Stimulated activated CD8-positive, alpha-beta memory T cell treated with anti-CD3 and anti-CD28 coated beads, Interleukin-7, amount 100 ng/mL, for 4 hours (primary cell): Measurements from ENCODE around the gene RANBP9.
A peak's percentile ranks its signal among the peaks of the same experiment; 100 is the strongest.

Experiments
- DNase-seq, 2 donors: peaks; one replicate each; pipeline ENCODE4 v3.0.0-alpha.2; 2020; ENCODE audit warnings: low read depth in 2 of 2

RANBP9 gene

DNA sequence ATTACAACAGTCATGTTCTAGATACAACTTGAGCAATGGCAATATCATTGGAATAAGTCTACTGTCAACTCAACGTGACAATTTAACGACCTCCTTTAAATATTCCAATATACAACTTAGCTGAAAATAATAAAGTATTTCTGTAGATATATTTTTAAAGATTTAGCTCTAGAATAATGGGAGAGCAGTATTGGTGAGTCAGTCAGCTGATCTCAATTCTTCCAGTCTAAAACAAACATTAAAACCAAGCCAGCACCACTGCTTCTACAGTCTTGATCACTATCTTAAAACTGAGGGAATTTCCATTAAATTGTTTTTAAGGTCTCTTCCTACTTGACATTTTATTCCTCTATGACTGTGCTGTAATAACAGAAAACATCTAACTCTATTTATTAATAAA, 58.3 kb downstream of the RANBP9 start:
- DNase-seq, result no peak

GRCh38 chr6:13649393-13649792, 62.2 kb downstream of the RANBP9 start:
- DNase-seq, result no peak

GRCh38 chr6:13648850-13649249, 62.8 kb downstream of the RANBP9 start:
- DNase-seq, result no peak

DNA sequence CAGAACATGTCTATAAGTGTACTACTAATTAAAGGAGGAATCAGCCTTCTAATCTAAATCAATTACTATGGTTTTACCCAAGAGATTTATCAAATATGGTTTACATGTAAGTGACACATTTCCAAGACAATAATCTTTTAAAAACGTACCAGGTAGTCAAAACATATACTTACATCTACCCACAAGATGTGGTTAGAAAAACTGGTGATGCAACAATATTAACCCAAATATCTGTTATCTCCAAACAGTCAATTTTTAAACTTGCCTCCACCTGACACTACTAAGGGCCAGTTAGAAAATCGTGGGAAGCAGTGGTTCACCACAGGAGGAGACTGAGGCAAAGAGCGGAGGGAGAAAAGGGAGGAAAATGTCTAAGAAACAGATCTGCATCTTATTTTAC, 68.5 kb downstream of the RANBP9 start:
- DNase-seq, result no peak

GRCh38 chr6:13641315-13641714, 70.3 kb downstream of the RANBP9 start:
- DNase-seq, result no peak

GRCh38 chr6:13638626-13639025, 73.0 kb downstream of the RANBP9 start:
- DNase-seq, result no peak

GRCh38 chr6:13638014-13638413, 73.6 kb downstream of the RANBP9 start:
- no peak for DNase-seq

DNA sequence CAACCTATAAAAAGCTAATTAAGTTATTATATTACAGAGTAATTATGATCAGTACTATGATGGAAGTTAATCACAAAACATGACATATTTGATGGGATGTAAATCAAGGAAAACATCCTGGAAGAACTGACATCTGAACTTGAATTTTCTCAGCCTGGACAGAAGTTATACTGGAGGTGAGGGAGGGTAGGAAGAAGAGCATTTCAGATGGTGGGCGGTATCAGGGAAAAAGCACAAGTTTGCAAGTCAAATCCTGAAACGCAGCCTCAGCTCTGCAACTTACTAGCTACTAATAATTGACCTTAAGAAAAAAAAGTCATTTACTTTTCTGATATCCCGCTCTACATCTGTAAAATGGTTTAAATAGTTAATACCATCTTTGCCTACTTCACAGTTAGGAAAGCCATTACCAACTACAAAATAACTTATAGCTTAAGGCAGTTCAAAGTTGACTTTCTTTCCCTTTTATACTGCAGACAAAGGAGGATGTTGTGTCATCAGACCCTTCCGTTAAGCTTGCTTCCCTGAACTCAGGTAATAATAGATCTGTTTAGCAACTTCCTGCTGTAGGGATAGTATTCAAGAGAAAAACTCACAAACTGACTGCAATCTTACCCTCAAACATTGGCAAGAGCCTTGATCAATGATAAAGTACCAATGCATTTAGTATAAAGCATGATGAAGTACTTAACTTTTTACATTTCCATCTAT, 75.5 kb downstream of the RANBP9 start:
- no peak for DNase-seq

- no peak for DNase-seq
Observed at GRCh38 chr6:13633343-13633742, 78.3 kb downstream of the RANBP9 start.

DNA sequence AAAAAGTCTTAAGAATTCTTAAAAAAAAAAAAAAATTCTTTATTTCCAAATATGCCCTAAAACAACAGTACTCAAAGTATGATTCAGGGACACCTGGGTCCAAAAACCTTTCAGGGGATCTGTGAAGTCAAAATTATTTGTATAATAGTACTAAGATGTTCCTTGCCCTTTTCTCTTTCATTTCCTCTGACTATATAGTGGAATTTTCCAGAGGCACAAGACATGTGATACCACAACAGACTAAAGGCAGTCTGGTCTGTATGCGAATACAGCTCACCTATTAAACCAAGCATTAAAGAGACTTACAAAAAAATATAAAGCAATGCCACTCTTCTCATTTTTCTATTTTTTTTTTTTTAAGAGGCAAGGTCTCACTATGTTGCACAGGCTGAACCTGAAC, 81.1 kb downstream of the RANBP9 start:
- DNase-seq, result no peak

DNA sequence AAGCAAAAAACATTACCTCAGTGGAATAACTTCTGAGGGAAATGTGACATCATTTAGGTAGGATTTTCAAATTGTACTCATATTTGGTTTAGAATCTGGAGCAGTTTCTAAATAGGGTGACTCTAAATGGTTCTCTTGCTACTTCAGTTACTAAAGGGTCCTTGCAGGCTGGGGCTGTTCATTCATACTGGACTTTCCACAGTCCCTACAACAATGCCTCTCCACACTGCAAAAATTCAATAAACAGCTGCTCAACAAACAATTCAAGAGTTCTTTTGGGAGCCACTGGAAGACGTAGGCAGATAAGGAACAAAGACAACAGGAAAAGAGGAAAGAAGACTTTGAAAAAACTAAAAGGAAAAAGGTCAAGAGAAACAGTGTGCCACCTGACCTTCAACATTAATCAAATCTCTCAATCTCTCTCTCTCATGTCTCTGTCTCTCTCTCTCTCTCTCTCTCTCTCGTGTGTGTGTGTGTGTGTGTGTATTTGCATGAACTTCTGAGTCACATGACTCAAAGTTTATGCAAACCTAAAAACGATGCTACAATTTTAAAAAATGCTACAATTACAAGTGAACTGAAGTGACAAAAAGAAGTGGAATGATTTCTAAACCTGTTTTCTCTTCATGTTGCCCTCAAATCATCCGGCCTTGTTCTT, 82.0 kb downstream of the RANBP9 start:
- no peak for DNase-seq

DNA sequence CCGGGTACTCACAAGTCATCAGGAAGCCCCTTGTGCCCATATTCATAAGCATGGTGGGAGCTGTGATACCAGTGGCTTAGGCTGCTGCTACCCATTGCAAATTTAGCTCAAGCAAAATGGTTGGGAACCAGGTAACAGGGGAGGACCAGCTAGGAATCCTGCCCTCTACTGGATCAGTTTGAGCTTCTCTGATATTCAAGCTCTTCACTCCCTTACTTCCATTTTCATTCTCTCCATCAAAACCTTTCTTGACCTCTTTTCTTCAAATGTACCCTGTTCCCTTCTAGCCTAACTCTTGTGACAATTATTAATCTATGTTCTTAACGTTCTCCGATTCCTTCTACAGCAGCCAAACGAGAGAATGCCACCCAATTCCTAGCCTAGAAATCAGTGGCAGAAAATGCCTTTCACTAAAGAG, 86.8 kb downstream of the RANBP9 start:
- no peak for DNase-seq

GRCh38 chr6:13617066-13617465, 94.6 kb downstream of the RANBP9 start:
- DNase-seq, result no peak

- DNase-seq, result peak; percentile 5 to 28
Observed at GRCh38 chr6:13615792-13616120, 95.9 kb downstream of the RANBP9 start.

DNA sequence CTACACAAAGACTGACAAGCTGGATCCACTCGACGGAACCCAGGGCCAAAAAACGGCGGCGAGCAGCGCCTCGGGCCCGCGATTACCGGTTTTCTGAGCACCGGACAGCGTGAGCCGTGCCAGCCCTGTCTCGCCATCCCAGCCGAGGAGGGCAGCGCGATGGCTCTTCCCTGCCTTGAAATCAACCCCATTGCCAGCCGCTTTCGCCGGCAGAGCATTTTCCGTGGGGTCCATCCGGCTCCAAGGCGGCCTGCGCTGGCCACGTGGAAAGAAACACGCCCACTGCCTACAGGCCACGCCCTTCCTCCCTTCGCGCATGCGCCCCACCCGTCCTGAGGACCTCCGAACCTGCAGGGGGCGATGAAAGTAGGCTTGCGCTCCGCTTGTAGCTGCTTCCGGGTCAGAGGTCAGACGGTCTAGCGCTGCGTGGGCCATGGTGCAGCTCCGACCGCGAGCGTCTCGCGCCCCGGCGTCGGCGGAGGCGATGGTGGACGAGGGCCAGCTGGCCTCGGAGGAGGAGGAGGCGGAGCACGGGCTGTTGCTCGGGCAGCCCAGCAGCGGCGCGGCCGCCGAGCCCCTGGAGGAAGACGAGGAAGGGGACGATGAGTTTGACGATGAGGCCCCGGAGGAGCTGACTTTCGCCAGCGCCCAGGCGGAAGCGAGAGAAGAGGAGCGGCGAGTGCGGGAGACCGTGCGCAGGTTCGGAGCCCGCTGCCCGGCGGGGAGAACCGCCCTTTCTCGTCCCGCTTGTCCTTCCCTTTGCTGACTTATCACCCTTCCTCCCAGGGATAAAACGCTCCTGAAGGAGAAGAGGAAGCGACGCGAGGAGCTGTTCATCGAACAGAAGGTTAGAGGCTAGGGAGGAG, 96.5 kb downstream of the RANBP9 start, which contains the start of gene NOL7:
NOL7 (plus strand) TSS at position 410 of the 866 bp plus-strand sequence; CDS start at position 434, 24 bp downstream.
- DNase-seq, result peak; percentile 96

DNA sequence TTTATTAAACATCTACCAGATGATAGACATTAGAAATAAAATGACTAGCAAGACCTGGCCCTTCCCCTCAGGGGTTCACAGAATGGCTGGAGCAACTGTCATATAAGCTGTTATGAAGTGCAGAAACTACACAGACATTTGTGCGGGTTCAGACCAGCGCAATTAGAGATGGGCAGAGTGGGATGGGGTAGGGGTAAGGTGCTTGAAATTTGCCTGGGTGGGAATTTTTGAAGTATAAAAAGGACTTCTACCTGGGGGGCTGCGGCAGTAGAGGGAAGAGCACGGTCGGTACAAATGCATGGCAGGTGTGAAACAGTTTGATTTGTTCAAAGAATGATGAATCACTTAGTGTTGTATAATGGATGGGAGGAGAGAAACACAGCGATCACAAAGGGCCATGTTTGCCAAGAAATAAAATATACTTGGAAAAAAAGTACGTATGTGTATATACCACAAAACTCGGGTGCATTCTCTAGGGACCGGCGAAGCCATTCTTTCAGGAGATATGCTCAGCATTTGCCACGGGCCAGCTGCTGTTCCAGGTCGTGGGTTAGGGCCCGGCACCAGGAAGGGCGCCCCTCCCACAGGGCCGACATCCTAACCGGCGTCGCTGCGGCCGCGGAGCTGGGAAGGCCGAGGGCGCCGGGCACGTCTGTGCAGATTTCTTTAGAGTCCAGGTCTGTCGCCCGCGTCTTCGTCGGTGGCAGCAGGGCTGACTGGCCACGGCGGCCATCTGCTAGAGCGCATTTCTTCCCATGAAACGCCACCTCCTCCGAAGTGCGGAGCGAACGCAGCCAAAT, 97.3 kb downstream of the RANBP9 start:
- DNase-seq, result no peak

DNA sequence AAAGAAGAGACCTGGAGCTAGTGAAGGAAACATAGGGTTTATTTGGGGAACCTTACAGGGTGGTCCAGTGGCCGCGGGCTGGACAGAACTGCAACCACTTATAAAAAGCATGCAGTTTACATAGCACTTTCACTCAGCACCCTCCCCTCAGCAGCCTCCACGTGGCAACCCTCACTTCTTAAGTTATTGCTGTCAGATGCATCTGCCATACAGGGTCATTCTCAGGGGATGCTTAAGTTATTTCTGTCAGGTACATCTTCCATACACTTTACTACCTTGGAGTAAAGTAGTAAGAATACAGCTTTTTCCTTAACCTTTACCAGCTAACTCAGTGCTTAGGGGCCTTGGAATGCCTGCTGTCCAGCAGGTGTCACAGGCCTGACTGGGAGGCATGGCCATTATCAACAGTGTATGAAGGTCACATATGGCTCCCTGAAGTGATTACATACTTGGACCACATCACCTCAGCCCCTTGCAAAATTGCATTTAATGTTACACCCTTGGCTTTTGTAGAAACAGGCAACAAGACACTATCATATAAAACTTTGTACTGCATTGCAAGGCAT, 98.5 kb downstream of the RANBP9 start:
- no peak for DNase-seq

- DNase-seq, result no peak
Observed at GRCh38 chr6:13611715-13612114, 99.9 kb downstream of the RANBP9 start.

- no peak for DNase-seq
Observed at GRCh38 chr6:13605634-13606033, 106.0 kb downstream of the RANBP9 start.

DNA sequence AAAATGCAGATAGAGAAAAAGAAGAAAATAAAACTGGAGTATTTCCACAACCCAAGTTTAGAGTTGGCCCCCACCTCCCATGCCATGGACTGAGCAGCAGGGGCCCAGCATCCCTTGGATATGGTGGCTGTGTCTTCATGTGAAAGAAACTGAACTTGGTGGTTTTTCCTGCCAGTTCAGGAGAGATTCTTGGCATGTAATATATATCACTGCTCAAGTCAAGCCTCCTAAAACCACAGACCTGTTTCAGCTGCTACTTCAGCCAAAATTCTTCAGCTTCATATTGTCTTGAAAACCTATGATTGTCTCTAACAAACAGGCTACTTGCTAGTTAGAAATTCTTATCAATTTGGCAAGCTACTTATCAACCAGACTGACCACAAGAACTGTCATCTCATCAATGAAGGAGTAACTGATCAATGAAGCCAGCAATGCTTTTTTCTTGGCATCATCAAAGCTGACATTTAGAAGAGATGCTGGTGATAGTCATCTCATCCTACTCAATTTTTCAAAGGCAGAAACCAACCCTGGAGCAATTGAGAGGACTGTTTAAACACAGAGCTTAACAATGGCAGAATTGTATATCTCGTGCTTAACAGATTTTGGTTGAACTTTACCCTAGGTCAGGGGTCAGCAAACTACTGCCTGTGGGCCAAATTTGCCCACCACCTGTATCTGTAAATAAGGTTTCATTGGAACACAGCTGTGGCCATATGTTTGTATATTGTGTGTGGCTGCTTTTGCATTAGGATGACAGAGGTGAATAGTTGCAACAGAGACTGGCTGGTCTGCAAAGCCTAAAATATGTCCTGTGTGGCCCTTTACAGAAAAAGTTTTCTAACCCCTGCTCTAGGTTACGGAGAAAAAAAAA, 106.9 kb downstream of the RANBP9 start:
- no peak for DNase-seq
